ENCODE data around the gene RPRD1B.

RPRD1B gene

GRCh38 chr20:38023181-38024001, 10.2 kb upstream of the RPRD1B start:
- TF ChIP-seq CTCF (IDR thresholded peaks at IDR 0.05; ENCODE audit: insufficient read depth, low read depth, low read length, missing control alignments) = no peak
- DNase-seq (ENCODE audit: low read depth) = no peak
- H3K4me3 ChIP-seq (ENCODE audit: low read depth, low read length) = no peak overlapping the region

DNA sequence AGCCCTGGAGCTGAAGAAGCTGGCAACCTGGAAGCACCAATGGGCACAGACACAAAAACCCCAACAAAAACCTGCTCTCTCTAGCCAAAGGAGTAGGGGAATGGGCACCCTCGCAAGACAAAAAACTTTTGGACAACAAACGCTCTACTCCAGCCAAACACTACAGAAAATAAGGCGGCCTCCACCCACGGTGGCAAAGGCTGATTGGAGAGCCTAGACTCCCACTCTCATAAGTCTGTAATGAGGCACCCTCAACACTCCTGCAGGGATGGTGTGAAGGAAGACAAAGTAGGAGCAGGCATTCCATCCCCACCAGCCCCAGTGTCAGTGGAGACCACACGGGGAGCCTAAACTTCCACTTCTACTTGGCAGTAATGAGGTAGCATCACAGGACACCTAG, 9.1 kb upstream of the RPRD1B start:
- no peak for TF ChIP-seq CTCF (IDR thresholded peaks at IDR 0.05; ENCODE audit: insufficient read depth, low read depth, low read length, missing control alignments)
- no peak for DNase-seq (ENCODE audit: low read depth)
- no peak overlapping the region for H3K4me3 ChIP-seq (ENCODE audit: low read depth, low read length)

DNA sequence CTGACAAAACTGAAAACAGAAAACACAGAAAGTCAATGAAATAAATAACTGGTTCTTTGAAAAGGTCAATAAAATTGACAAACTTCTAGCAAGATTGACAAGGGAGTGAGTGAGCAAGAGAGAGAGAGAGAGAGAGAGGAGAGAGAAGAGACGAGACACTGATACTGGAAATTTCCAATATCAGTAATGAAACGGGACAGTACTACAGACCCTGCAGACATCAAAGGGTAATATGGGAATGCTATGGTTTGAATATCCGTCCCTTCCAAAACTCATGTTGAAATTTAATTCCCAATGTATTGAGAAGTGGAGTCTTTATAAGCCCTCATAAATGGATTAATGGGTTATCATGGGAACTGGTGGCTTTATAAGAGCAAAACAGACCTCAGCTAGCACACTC, 4.1 kb upstream of the RPRD1B start:
- no peak overlapping the region for H3K4me3 ChIP-seq (ENCODE audit: low read depth, low read length)
- TF ChIP-seq CTCF (IDR thresholded peaks at IDR 0.05; ENCODE audit: insufficient read depth, low read depth, low read length, missing control alignments) = no peak
- DNase-seq (ENCODE audit: low read depth) = no peak

GRCh38 chr20:38031957-38032356, 1.6 kb upstream of the RPRD1B start:
- H3K4me3 ChIP-seq (ENCODE audit: low read depth, low read length) = peak overlapping the region; percentile 65
- TF ChIP-seq CTCF (IDR thresholded peaks at IDR 0.05; ENCODE audit: insufficient read depth, low read depth, low read length, missing control alignments) = no peak
- no peak for DNase-seq (ENCODE audit: low read depth)

DNA sequence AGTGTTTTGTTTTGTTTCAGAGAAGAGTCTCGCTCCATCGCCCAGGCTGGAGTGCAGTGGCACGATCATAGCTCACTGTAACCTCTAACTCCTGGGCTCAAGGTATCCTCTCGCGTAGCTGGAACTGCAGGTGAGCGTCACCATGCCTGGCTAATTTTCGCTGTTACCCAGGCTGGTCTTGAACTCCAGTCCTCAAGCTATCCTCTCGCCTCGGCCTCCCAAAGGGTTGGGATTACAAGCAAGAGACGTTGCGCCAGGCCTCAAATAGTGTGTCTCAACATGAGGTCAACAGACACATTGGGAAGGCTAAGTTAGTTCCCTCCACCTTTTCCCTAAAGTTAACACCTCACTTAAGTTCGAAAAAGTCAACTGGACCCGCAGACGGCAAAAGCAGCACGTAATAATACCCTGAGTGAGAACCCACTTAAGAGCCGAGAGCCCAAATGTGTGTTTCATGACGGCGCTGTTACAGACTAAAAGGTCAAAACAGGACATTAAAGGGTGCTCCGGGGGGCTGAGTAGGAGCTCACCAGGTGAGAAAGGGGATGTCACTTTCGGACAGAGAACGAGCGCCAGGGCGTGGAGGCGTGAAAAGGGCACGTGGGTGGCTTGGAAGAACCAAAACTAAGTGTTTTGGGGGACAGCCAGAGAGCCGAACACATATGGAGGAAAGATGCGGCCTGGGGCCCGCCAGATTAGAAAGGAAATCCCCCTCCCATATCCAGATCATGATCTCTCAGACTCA, 789 bp upstream of the RPRD1B start:
- TF ChIP-seq CTCF (IDR thresholded peaks at IDR 0.05; ENCODE audit: insufficient read depth, low read depth, low read length, missing control alignments) = no peak
- peak; percentile 70 for DNase-seq (ENCODE audit: low read depth)
- peak overlapping the region; percentile 65 for H3K4me3 ChIP-seq (ENCODE audit: low read depth, low read length)

- no peak for TF ChIP-seq CTCF (IDR thresholded peaks at IDR 0.05; ENCODE audit: insufficient read depth, low read depth, low read length, missing control alignments)
- peak overlapping the region; percentile 65 for H3K4me3 ChIP-seq (ENCODE audit: low read depth, low read length)
- no peak for DNase-seq (ENCODE audit: low read depth)
Observed at GRCh38 chr20:38034108-38034649, 633 bp downstream of the RPRD1B start.

All from GM12865 (cell line).